Measurements from ENCODE around the gene MAPK6. TPM values are rescaled to one million over a fixed set of nuclear protein-coding genes. Genes with fewer than 3 reads are reported as not detected.

MAPK6 gene
- total and polyA plus RNA-seq, 2 donors (not counting 1 experiment from before 2014, with no cell fraction given), result 3.2 to 17.9 TPM

GRCh38 chr15:52093167-52093538 lies 74.1 kb downstream of the MAPK6 start:
- ATAC-seq (ENCODE audit: low read depth), result no peak
- no peak for DNase-seq
- intact Hi-C loops (cut with micrococcal nuclease), result no loop called here
- H3K79me2 ChIP-seq (ENCODE audit: control insufficient read depth, insufficient read depth, low read length), result no peaks in the 10 kb centered on the region
- no peak overlapping the region for H3K27ac Mint-ChIP-seq
- H3K27ac ChIP-seq (ENCODE audit: low read length in 2 of 2), result no peak overlapping the region
- H3K4me1 Mint-ChIP-seq, result no peaks in the 10 kb centered on the region
- no peaks in the 10 kb centered on the region for H3K4me1 ChIP-seq (ENCODE audit: control insufficient read depth in 2 of 2, insufficient read depth in 2 of 2, low read length in 2 of 2)
- no peak overlapping the region for H3K4me3 Mint-ChIP-seq
- ChIA-PET CTCF (no interaction called here), POLR2A (no interaction called here)
- peaks cover 0 to 11% (median 3%) of the 10 kb centered on the region in 3 donors for H3K9me3 ChIP-seq (ENCODE audit: control extremely low read depth in 1 of 3, control insufficient read depth in 2 of 3, insufficient read depth in 1 of 3, low read length in 2 of 3)
- TF ChIP-seq CTCF (IDR thresholded peaks at IDR 0.05), result no peak
- no peak for TF ChIP-seq EZH2 (IDR thresholded peaks at IDR 0.05; ENCODE audit: borderline replicate concordance, insufficient read depth, low read depth, low read length, poor library complexity, severe bottlenecking)
- H3K4me2 ChIP-seq (replicated peaks; ENCODE audit: low read depth, low read length, poor library complexity, severe bottlenecking), result no peak overlapping the region
- no peaks in the 10 kb centered on the region for H4K20me1 ChIP-seq (ENCODE audit: control insufficient read depth, insufficient read depth, low read length, poor library complexity, severe bottlenecking)
- no peaks in the 10 kb centered on the region for H3K36me3 ChIP-seq (replicated peaks in 1 of 2; ENCODE audit: control extremely low read depth in 1 of 2, control insufficient read depth in 1 of 2, extremely low read depth in 1 of 2, insufficient read depth in 2 of 2, low read length in 1 of 2)
- no peak overlapping the region for H3K9ac ChIP-seq (ENCODE audit: low read length)
- H3K27me3 ChIP-seq (replicated peaks in 1 of 4; ENCODE audit: control extremely low read depth in 1 of 4, control insufficient read depth in 3 of 4, insufficient read depth in 4 of 4, low read length in 3 of 4), result peaks cover 0 to 4% (median 0%) of the 10 kb centered on the region in 4 experiments
- no peak overlapping the region for H3K4me3 ChIP-seq (ENCODE audit: control extremely low read depth in 1 of 5, extremely low read depth in 1 of 5, insufficient read depth in 1 of 5, low read depth in 2 of 5, low read length in 4 of 5)
- H3K27me3 Mint-ChIP-seq, result peaks cover 9% of the 10 kb centered on the region
- H3K9me3 Mint-ChIP-seq (ENCODE audit: insufficient read depth), result peaks cover 5% of the 10 kb centered on the region
- H2AFZ ChIP-seq (ENCODE audit: insufficient read depth, low read depth, low read length, poor library complexity, severe bottlenecking), result no peak overlapping the region
- 33% methylated on average over 3 of the region's 4 CpGs for WGBS (ENCODE audit: insufficient coverage)

DNA sequence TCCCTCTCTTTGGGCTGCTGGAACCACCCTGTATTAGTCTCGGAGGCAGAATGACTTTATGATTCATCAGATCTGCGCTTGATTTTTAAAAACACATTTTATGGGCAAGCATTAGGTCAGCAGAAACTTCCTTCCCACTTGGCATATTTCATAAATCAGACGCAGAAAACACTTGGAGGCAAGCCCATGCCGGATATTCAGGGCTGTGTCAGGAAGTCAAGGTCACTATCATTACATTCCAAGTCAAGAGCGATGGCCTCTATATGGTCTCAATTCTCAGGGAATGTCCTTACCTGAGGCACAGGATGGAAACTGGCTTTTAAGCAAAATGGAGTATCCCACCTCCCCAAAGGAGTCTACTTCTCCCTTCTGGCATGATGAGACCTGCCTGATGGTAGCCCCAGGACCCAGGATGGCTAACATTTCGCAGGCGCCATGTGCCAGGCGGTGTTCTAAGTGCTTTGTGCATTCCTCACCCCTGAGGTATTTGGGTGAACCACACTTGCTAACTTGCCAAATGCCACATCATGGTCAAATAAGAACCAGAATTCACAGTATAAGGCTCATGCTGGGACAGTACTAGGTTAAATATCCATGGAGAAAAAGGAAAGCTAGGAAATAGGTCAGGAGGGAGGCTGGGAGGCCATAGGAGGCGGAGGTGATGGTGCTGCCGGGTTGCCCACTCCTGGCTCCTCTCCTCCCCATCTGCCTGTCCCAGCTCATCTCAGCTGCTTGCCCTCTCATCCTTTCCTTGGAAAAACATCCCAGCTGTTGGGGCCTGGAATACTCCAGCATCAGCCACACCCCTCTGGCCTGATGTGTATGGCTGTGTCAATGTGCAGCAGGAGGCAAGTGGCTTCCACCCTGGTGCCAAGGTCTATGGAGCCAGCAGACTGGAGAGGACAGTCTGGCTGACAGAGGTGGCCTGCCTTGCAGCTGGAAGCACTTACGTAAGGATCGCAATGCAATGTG lies 74.8 kb downstream of the MAPK6 start:
- intact Hi-C loops (cut with micrococcal nuclease), result no loop called here
- POLR2A ChIA-PET, result no interaction called here

More for the DNA sequence above, 74.8 kb downstream of the MAPK6 start:
- no peak overlapping the region for H3K27ac ChIP-seq (ENCODE audit: low read length in 2 of 2)
- no peaks in the 10 kb centered on the region for H3K79me2 ChIP-seq (ENCODE audit: control insufficient read depth, insufficient read depth, low read length)
- no peak overlapping the region for H3K4me3 Mint-ChIP-seq
- H3K4me2 ChIP-seq (replicated peaks; ENCODE audit: low read depth, low read length, poor library complexity, severe bottlenecking), result no peak overlapping the region
- CTCF ChIA-PET, result interaction anchor here (1.3 kb wide), 1 partner anchor 13 kb away, joined by 3 read pairs; no protein-coding TSS in a partner anchor
- ATAC-seq (ENCODE audit: low read depth) (no peak), DNase-seq (no peak)
- no peak overlapping the region for H3K27ac Mint-ChIP-seq
- H3K4me1 ChIP-seq (ENCODE audit: control insufficient read depth in 2 of 2, insufficient read depth in 2 of 2, low read length in 2 of 2), result no peaks in the 10 kb centered on the region
- H3K4me1 Mint-ChIP-seq, result no peaks in the 10 kb centered on the region
- H3K27me3 Mint-ChIP-seq, result peaks cover 9% of the 10 kb centered on the region
- H3K27me3 ChIP-seq (replicated peaks in 1 of 4; ENCODE audit: control extremely low read depth in 1 of 4, control insufficient read depth in 3 of 4, insufficient read depth in 4 of 4, low read length in 3 of 4), result peaks cover 0 to 4% (median 0%) of the 10 kb centered on the region in 4 experiments
- no peaks in the 10 kb centered on the region for H3K36me3 ChIP-seq (replicated peaks in 1 of 2; ENCODE audit: control extremely low read depth in 1 of 2, control insufficient read depth in 1 of 2, extremely low read depth in 1 of 2, insufficient read depth in 2 of 2, low read length in 1 of 2)
- H4K20me1 ChIP-seq (ENCODE audit: control insufficient read depth, insufficient read depth, low read length, poor library complexity, severe bottlenecking), result no peaks in the 10 kb centered on the region
- H3K9me3 ChIP-seq (ENCODE audit: control extremely low read depth in 1 of 3, control insufficient read depth in 2 of 3, insufficient read depth in 1 of 3, low read length in 2 of 3), result peaks cover 0 to 11% (median 3%) of the 10 kb centered on the region in 3 donors
- peaks cover 5% of the 10 kb centered on the region for H3K9me3 Mint-ChIP-seq (ENCODE audit: insufficient read depth)
- no peak overlapping the region for H3K9ac ChIP-seq (ENCODE audit: low read length)
- no peak overlapping the region for H3K4me3 ChIP-seq (ENCODE audit: control extremely low read depth in 1 of 5, extremely low read depth in 1 of 5, insufficient read depth in 1 of 5, low read depth in 2 of 5, low read length in 4 of 5)
- H2AFZ ChIP-seq (ENCODE audit: insufficient read depth, low read depth, low read length, poor library complexity, severe bottlenecking), result no peak overlapping the region
- 47% methylated on average over 7 of the region's 12 CpGs for WGBS (ENCODE audit: insufficient coverage)
- no peak for TF ChIP-seq CTCF (IDR thresholded peaks at IDR 0.05)
